PC-9 (cell line): ENCODE results near the gene ICAM2. TPM values are rescaled to one million over a fixed set of nuclear protein-coding genes. Genes with fewer than 3 reads are reported as not detected.

ENCODE experiments used
- BruUV-seq: library from RNA; stranded (reverse); fragments of 400-500 nt; replicated peaks from 2 replicates; lab custom pipeline; 2021; lab: Mats Ljungman, UMichigan
- CTCF ChIA-PET: fragments of 300-600 bp; sonication (Branson Sonifier 250); formaldehyde crosslinking; loops from one replicate; lab custom pipeline; 2022; ENCODE audit warnings: antibody characterized with exemption; lab: Charles Lee
- POLR2A ChIA-PET: fragments of 300-600 bp; sonication (Branson Sonifier 250); formaldehyde crosslinking; loops from one replicate; lab custom pipeline; 2022; ENCODE audit warnings: antibody characterized with exemption; ENCODE audit not compliant: unreplicated experiment; lab: Charles Lee
- DNase-seq, 2 experiments: peaks; one replicate each; pipeline versions ENCODE4 v3.0.0 to v3.0.0-alpha.2; 2015 to 2022; ENCODE audit warnings: mixed read lengths in 1 of 2
- H2AFZ ChIP-seq: fragments of 200-600 bp; sonication (generic); 2 replicates; pipeline ENCODE4 v1.8.1; 2017; ENCODE audit warnings: antibody characterized with exemption
- H3F3A ChIP-seq: fragments of 200-600 bp; sonication (generic); 2 replicates; pipeline ENCODE4 v1.8.1; 2017; ENCODE audit warnings: antibody characterized with exemption, mild to moderate bottlenecking, low read depth; ENCODE audit not compliant: insufficient read depth
- H3K27ac ChIP-seq: fragments of 200-600 bp; sonication (generic); 2 replicates; pipeline ENCODE4 v1.6.1; 2016; ENCODE audit warnings: mixed run types
- H3K27me3 ChIP-seq: fragments of 200-600 bp; sonication (generic); 2 replicates; pipeline ENCODE4 v1.6.1; 2016; ENCODE audit warnings: low read depth, mixed run types; ENCODE audit not compliant: insufficient read depth
- H3K36me3 ChIP-seq: fragments of 200-600 bp; sonication (generic); 2 replicates; pipeline ENCODE4 v1.6.1; 2016; ENCODE audit warnings: low read depth, mixed run types
- H3K4me1 ChIP-seq: fragments of 200-600 bp; sonication (generic); replicated peaks from 2 replicates; pipeline ENCODE4 v1.6.1; 2016; ENCODE audit warnings: mixed run types; ENCODE audit not compliant: insufficient read depth
- H3K4me2 ChIP-seq: fragments of 200-600 bp; sonication (generic); 2 replicates; pipeline ENCODE4 v1.6.1; 2017; ENCODE audit warnings: mixed run types
- H3K4me3 ChIP-seq: fragments of 200-600 bp; sonication (generic); 2 replicates; pipeline ENCODE4 v1.6.1; 2016; ENCODE audit warnings: mixed run types
- H3K79me2 ChIP-seq: fragments of 200-600 bp; sonication (generic); 2 replicates; pipeline ENCODE4 v1.6.1; 2017; ENCODE audit warnings: low read depth, mixed run types
- H3K9me2 ChIP-seq: fragments of 200-600 bp; sonication (generic); 2 replicates; pipeline ENCODE4 v1.8.1; 2017; ENCODE audit warnings: mild to moderate bottlenecking; ENCODE audit not compliant: insufficient read depth
- H3K9me3 ChIP-seq: fragments of 200-600 bp; sonication (generic); 2 replicates; pipeline ENCODE4 v1.8.1; 2016; ENCODE audit warnings: low read depth; ENCODE audit not compliant: insufficient read depth
- H4K20me1 ChIP-seq: fragments of 200-600 bp; sonication (generic); 2 replicates; pipeline ENCODE4 v1.8.1; 2017; ENCODE audit not compliant: insufficient read depth
- CTCF ChIP-seq: fragments of 200-600 bp; sonication (generic); conservative IDR thresholded peaks from 2 replicates; pipeline ENCODE4 v1.6.1; 2017; ENCODE audit warnings: mixed run types, antibody characterized with exemption, mild to moderate bottlenecking, moderate library complexity
- EZH2 ChIP-seq: fragments of 200-600 bp; sonication (generic); IDR thresholded peaks from 2 replicates; pipeline ENCODE4 v1.8.0; 2017; ENCODE audit warnings: antibody characterized with exemption, low read depth
- intact Hi-C: fragments of 100-400 bp; cut with micrococcal nuclease; formaldehyde crosslinking; loops from one replicate; pipeline ENCODE4 v1.10.0; 2022; ENCODE audit not compliant: unreplicated experiment
- total RNA-seq: library from RNA; stranded (reverse); gene quantifications from 2 replicates; pipeline ENCODE4 v1.2.3, GENCODE V29; 2021

The ICAM2 gene
- total RNA-seq, 1 experiment from 2014 or later, result 7.8 TPM

GRCh38 chr17:64037180-64037579 lies 16.7 kb upstream of the ICAM2 start:
- Histone ChIP-seq H3K27ac (no peak overlapping the region), H3K4me1 (no peaks in the 10 kb centered on the region), H3K9me3 (no peaks in the 10 kb centered on the region), H3F3A (no peaks in the 10 kb centered on the region), H3K4me3 (no peak overlapping the region), H3K4me2 (no peak overlapping the region), H3K79me2 (no peaks in the 10 kb centered on the region), H3K9me2 (no peaks in the 10 kb centered on the region), H3K27me3 (no peaks in the 10 kb centered on the region), H2AFZ (no peak overlapping the region), H4K20me1 (no peaks in the 10 kb centered on the region), H3K36me3 (no peaks in the 10 kb centered on the region)
- intact Hi-C loops, result no loop called here
- CTCF ChIA-PET, result no interaction called here
- BruUV-seq, result no TSS peak
- no peak for DNase-seq
- POLR2A ChIA-PET, result no interaction called here
- TF ChIP-seq CTCF, result no peak
- TF ChIP-seq EZH2, result no peak

GRCh38 chr17:64036198-64036922 lies 15.9 kb upstream of the ICAM2 start:
- Histone ChIP-seq H3K27ac (no peak overlapping the region), H3K4me2 (no peak overlapping the region), H3F3A (no peaks in the 10 kb centered on the region), H3K79me2 (no peaks in the 10 kb centered on the region), H2AFZ (no peak overlapping the region), H3K4me3 (no peak overlapping the region), H4K20me1 (no peaks in the 10 kb centered on the region), H3K9me3 (no peaks in the 10 kb centered on the region), H3K9me2 (no peaks in the 10 kb centered on the region), H3K36me3 (no peaks in the 10 kb centered on the region), H3K27me3 (no peaks in the 10 kb centered on the region), H3K4me1 (no peaks in the 10 kb centered on the region)
- no TSS peak for BruUV-seq
- CTCF ChIA-PET, result no interaction called here
- POLR2A ChIA-PET, result no interaction called here
- intact Hi-C loops, result no loop called here
- no peak for TF ChIP-seq EZH2
- TF ChIP-seq CTCF, result 0 out of 2 replicates have a peak, but pooled peaks have one; percentile 16
- no peak for DNase-seq

GRCh38 chr17:64032081-64032480 lies 11.6 kb upstream of the ICAM2 start:
- Histone ChIP-seq H3K9me2 (no peaks in the 10 kb centered on the region), H2AFZ (no peak overlapping the region), H3K36me3 (no peaks in the 10 kb centered on the region), H3K4me2 (no peak overlapping the region), H3K27me3 (no peaks in the 10 kb centered on the region), H3K9me3 (no peaks in the 10 kb centered on the region), H3K4me3 (no peak overlapping the region), H3K27ac (no peak overlapping the region), H3K4me1 (no peaks in the 10 kb centered on the region), H3F3A (no peaks in the 10 kb centered on the region), H3K79me2 (no peaks in the 10 kb centered on the region), H4K20me1 (no peaks in the 10 kb centered on the region)
- CTCF ChIA-PET, result interaction anchor here (0.6 to 1.6 kb wide), 3 partner anchors 92 to 149 kb away, joined by 5 to 10 read pairs (median 5); no protein-coding TSS in a partner anchor
- intact Hi-C loops, result no loop called here
- TF ChIP-seq CTCF, result no peak
- no peak for DNase-seq
- POLR2A ChIA-PET, result no interaction called here
- no TSS peak for BruUV-seq
